K562 (cell line): Measurements from ENCODE around the gene RXFP1. TPM values are rescaled to one million over a fixed set of nuclear protein-coding genes. Genes with fewer than 3 reads are reported as not detected.

Experiments
- ATAC-seq: fragments of 200-7000 bp; cut with Tn5 transposase; 3 replicates; pipeline ENCODE4 v1.9.1; 2020; ENCODE audit warnings: moderate library complexity
- BruUV-seq: library from RNA; stranded (reverse); fragments of 400-500 nt; replicated peaks from 2 replicates; lab custom pipeline; 2021; lab: Mats Ljungman, UMichigan
- CTCF ChIA-PET: fragments of 300-600 bp; formaldehyde crosslinking; extraction: SDS; loops from one replicate; lab custom pipeline; 2021; ENCODE audit warnings: low intra/inter-chr PET ratio; lab: Yijun Ruan, JAX
- POLR2A ChIA-PET: fragments of 300-600, 350-650 bp; sonication (Branson Sonifier 250); formaldehyde crosslinking; extraction: SDS; loops from one replicate; lab custom pipeline; 2021; ENCODE audit warnings: antibody characterized with exemption, inconsistent platforms; lab: Yijun Ruan, JAX
- DNase-seq, 4 experiments: peaks; one replicate each; pipeline versions ENCODE4 v3.0.0 to v3.0.0-alpha.2; 2011 to 2018; ENCODE audit warnings: low spot score in 3 of 4, mixed read lengths in 3 of 4; ENCODE audit errors: extremely low read depth in 1 of 4
- FAIRE-seq: peaks from 2 replicates; lab custom pipeline; 2011; peaks lifted over from hg19 to GRCh38; lab: Jason Lieb, UNC
- H2AFZ ChIP-seq: 2 replicates; pipeline ENCODE4 v1.6.0; 2011; ENCODE audit warnings: low read depth, low read length, control low read depth, inconsistent platforms
- H3K27ac ChIP-seq: fragments of 200-600 bp; 3 replicates; pipeline ENCODE4 v1.8.0; 2011; ENCODE audit warnings: low read depth, mild to moderate bottlenecking, control low read depth, inconsistent platforms, low read length, moderate library complexity, mixed read lengths; ENCODE audit errors: extremely low read depth
- H3K27me3 ChIP-seq, 2 experiments: fragments of 300-600 bp in 1 of 2; 2 replicates in 1 of 2; 3 replicates in 1 of 2; pipeline versions ENCODE4 v1.6.0 to v1.8.0; 2011; ENCODE audit warnings: inconsistent platforms in 2 of 2, low read length in 2 of 2, mild to moderate bottlenecking in 1 of 2, mixed read lengths in 1 of 2, moderate library complexity in 1 of 2; ENCODE audit not compliant: control insufficient read depth in 2 of 2, insufficient read depth in 2 of 2
- H3K36me3 ChIP-seq: fragments of 300-600 bp; 3 replicates; pipeline ENCODE4 v1.8.0; 2011; ENCODE audit warnings: mild to moderate bottlenecking, low read length, inconsistent platforms; ENCODE audit not compliant: control insufficient read depth, insufficient read depth
- H3K4me1 ChIP-seq, 2 experiments: fragments of 200-600 bp in 1 of 2; replicated peaks in 1 of 2; 2 replicates in 1 of 2; 3 replicates in 1 of 2; pipeline versions ENCODE4 v1.5.1 to v1.8.0; 2011; ENCODE audit warnings: inconsistent platforms in 2 of 2, low read length in 2 of 2, mild to moderate bottlenecking in 1 of 2, mixed read lengths in 1 of 2, moderate library complexity in 1 of 2; ENCODE audit not compliant: control insufficient read depth in 2 of 2, insufficient read depth in 2 of 2
- H3K4me2 ChIP-seq: 2 replicates; pipeline ENCODE4 v1.6.1; 2011; ENCODE audit warnings: low read length, control low read depth, inconsistent platforms, mixed read lengths; ENCODE audit not compliant: insufficient read depth
- H3K4me3 ChIP-seq: fragments of 200-600 bp; sonication (generic), shearing (Covaris generic); 2 replicates; pipeline ENCODE4 v1.5.1; 2016; ENCODE audit warnings: control low read depth, inconsistent platforms
- H3K79me2 ChIP-seq: fragments of 200-600 bp; 3 replicates; pipeline ENCODE4 v1.8.0; 2011; ENCODE audit warnings: low read length, inconsistent platforms; ENCODE audit not compliant: control insufficient read depth, insufficient read depth
- H3K9ac ChIP-seq, 2 experiments: 2 replicates each; pipeline versions ENCODE4 v1.6.0 to v1.6.1; 2011; ENCODE audit warnings: low read depth in 2 of 2, low read length in 2 of 2, control low read depth in 1 of 2, inconsistent platforms in 1 of 2, mild to moderate bottlenecking in 1 of 2, mixed read lengths in 1 of 2; ENCODE audit not compliant: insufficient read depth in 1 of 2
- H3K9me1 ChIP-seq: one replicate; pipeline ENCODE4 v1.6.0; 2011; ENCODE audit warnings: inconsistent platforms, mild to moderate bottlenecking, low read length, moderate library complexity; ENCODE audit not compliant: control insufficient read depth, insufficient read depth
- H3K9me3 ChIP-seq: replicated peaks from 2 replicates; pipeline ENCODE4 v1.5.1; 2011; ENCODE audit warnings: low read depth, low read length, inconsistent platforms; ENCODE audit not compliant: control insufficient read depth, insufficient read depth
- H4K20me1 ChIP-seq: replicated peaks from 2 replicates; pipeline ENCODE4 v1.6.1; 2011; ENCODE audit warnings: low read length, inconsistent platforms, mixed read lengths; ENCODE audit not compliant: control insufficient read depth, insufficient read depth
- ARHGAP35 ChIP-seq: fragments of 450-650 bp; IDR thresholded peaks from 2 replicates; pipeline ENCODE4 v1.6.1; 2018; ENCODE audit not compliant: partially characterized antibody
- KLF16 ChIP-seq: IDR thresholded peaks from 2 replicates; pipeline ENCODE4 v1.6.1; 2016; ENCODE audit warnings: antibody characterized with exemption
- SETDB1 ChIP-seq: IDR thresholded peaks from one replicate; pipeline ENCODE4 v1.6.1; 2012; ENCODE audit warnings: low read length, control low read depth, inconsistent platforms
- SMARCB1 ChIP-seq: IDR thresholded peaks from 2 replicates; pipeline ENCODE4 v1.6.1; 2011; ENCODE audit warnings: improper control_type of control experiment, low read depth; ENCODE audit not compliant: insufficient read length
- TCF7L2 ChIP-seq: fragments of 150-350 bp; IDR thresholded peaks from 2 replicates; pipeline ENCODE4 v1.6.1; 2016; ENCODE audit warnings: low read depth, mild to moderate bottlenecking, low read length, moderate library complexity
- ZNF12 ChIP-seq: sonication (generic); formaldehyde crosslinking; IDR thresholded peaks from 2 replicates; pipeline ENCODE4 v1.4.0; 2020; ENCODE audit warnings: mild to moderate bottlenecking, missing genetic modification reagents
- ZNF561 ChIP-seq: fragments of 450-650 bp; formaldehyde crosslinking; conservative IDR thresholded peaks from 2 replicates; pipeline ENCODE4 v1.4.0; 2020; ENCODE audit warnings: mild to moderate bottlenecking, moderate library complexity
- WGBS: fragments of 100-300 bp; shearing (Covaris generic); methylation state at CpG from one replicate; pipeline ENCODE4 v1.1.6; 2016; ENCODE audit warnings: low coverage, mixed read lengths; ENCODE audit not compliant: insufficient coverage; ENCODE audit errors: missing lambda C conversion rate; 5-methylcytosine and 5-hydroxymethylcytosine counted together
- in situ Hi-C: fragments of 300-500 bp; cut with MboI; formaldehyde crosslinking; loops from 4 replicates; pipeline ENCODE4 v1.15.0; 2018; ENCODE audit warnings: inconsistent platforms, mixed read lengths
- intact Hi-C: fragments of 100-400 bp; cut with micrococcal nuclease; formaldehyde crosslinking; loops from 2 replicates; pipeline ENCODE4 v1.14.2; 2022
- polyA plus RNA-seq, 8 experiments: library from polyadenylated mRNA; depleted of rRNA in 4 of 8; stranded (reverse) in 5 of 8; unstranded in 3 of 8; fragments of >200 nt; fragmentation: Nextera tagmentation in 2 of 8; fragmentation: Illumina TruSeq in 1 of 8; extraction: Ambion mirVana in 2 of 8; extraction: Trizol in 1 of 8; gene quantifications; 2 replicates each; pipeline versions ENCODE4 v1.2.1 to v1.2.3, GENCODE V29; 2011 to 2014; ENCODE audit warnings: inconsistent platforms in 1 of 8, missing spikeins in 1 of 8
- total RNA-seq, 7 experiments: library from RNA; depleted of rRNA in 6 of 7; stranded (reverse); fragments of >200 nt in 6 of 7; fragmentation: Illumina TruSeq in 2 of 7; extraction: Trizol in 2 of 7; gene quantifications; 2 replicates each; pipeline versions ENCODE4 v1.2.1 to v1.2.3, GENCODE V29; 2011 to 2021; ENCODE audit warnings: low replicate concordance in 1 of 7
- TF ChIP-seq, protein P1 (sequence below): IDR thresholded peaks from 3 replicates; pipeline ENCODE4 v1.6.1; 2011; ENCODE audit warnings: borderline replicate concordance, mild to moderate bottlenecking; ENCODE audit not compliant: insufficient read length, insufficient read depth
- TF ChIP-seq, protein P2 (sequence below): fragments of 250-450 bp; sonication (Bioruptor Pico); IDR thresholded peaks from 2 replicates; pipeline ENCODE4 v1.5.0; 2022; ENCODE audit warnings: mild to moderate bottlenecking
- TF ChIP-seq, protein P3 (sequence below): fragments of 250-450 bp; sonication (Bioruptor Pico); IDR thresholded peaks from 2 replicates; pipeline ENCODE4 v1.5.0; 2021; ENCODE audit warnings: mild to moderate bottlenecking, borderline replicate concordance

RXFP1 gene
- total and polyA plus RNA-seq, 9 of the 15 experiments (the other 6 are each of a cell fraction or from before 2014, with no cell fraction given), result 0.03 to 0.06 (median 0.04) TPM; not detected in 6

DNA sequence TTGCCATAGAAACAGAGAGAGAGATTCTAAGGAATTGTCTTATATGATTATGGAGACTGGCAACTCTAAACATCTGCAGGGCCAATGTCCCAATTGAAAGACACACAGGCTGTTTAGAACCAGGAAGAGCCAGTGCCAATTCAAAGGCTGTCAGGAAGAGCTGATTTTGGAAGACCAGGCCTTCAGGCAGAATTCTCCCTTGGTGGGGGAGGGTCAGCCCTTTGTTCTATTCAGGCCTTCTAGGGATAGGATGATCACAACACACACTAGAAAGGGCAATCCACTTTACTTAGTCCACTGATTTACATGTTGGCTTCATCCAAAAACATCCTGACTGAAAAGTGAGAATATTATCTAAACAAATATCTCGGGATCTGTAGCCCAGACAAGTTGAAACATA, 134.8 kb downstream of the RXFP1 start (continued):
- TF ChIP-seq, protein P1, sequence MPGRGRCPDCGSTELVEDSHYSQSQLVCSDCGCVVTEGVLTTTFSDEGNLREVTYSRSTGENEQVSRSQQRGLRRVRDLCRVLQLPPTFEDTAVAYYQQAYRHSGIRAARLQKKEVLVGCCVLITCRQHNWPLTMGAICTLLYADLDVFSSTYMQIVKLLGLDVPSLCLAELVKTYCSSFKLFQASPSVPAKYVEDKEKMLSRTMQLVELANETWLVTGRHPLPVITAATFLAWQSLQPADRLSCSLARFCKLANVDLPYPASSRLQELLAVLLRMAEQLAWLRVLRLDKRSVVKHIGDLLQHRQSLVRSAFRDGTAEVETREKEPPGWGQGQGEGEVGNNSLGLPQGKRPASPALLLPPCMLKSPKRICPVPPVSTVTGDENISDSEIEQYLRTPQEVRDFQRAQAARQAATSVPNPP, result no peak
- TF ChIP-seq ZNF12 (CRISPR knock-in tag), result no peak
- TF ChIP-seq ARHGAP35, result no peak
- TF ChIP-seq SETDB1, result no peak
- TF ChIP-seq, all 486 proteins: peak for 0

GRCh38 chr4:158657291-158657690, 135.6 kb downstream of the RXFP1 start:
- Histone ChIP-seq H3K4me2 (no peak overlapping the region), H3K36me3 (no peaks in the 10 kb centered on the region), H3K4me3 (no peak overlapping the region), H4K20me1 (no peaks in the 10 kb centered on the region), H3K9me1 (no peaks in the 10 kb centered on the region), H3K4me1 (peaks cover 0 to 5% of the 10 kb centered on the region in 2 experiments; a peak in 2 of 5 replicates), H3K27ac (no peak overlapping the region), H3K9me3 (no peaks in the 10 kb centered on the region), H2AFZ (no peak overlapping the region), H3K27me3 (no peaks in the 10 kb centered on the region), H3K79me2 (no peaks in the 10 kb centered on the region), H3K9ac (no peak overlapping the region; a peak in 1 of 4 replicates)
- whole genome bisulfite sequencing, result 30% methylated on average over 6 of the region's 11 CpGs
- no peak for FAIRE-seq
- intact Hi-C loops, result no loop called here
- ChIA-PET POLR2A (interaction anchor here (0.9 to 1.8 kb wide), 2 partner anchors 10 to 12 kb away, joined by 3 to 7 read pairs; no protein-coding TSS in a partner anchor), CTCF (no interaction called here)
- no peak for DNase-seq
- in situ Hi-C loops, result no loop called here
- BruUV-seq, result no TSS peak
- no peak; the same call in 1 of the 3 replicates for ATAC-seq
- TF ChIP-seq, protein P2, sequence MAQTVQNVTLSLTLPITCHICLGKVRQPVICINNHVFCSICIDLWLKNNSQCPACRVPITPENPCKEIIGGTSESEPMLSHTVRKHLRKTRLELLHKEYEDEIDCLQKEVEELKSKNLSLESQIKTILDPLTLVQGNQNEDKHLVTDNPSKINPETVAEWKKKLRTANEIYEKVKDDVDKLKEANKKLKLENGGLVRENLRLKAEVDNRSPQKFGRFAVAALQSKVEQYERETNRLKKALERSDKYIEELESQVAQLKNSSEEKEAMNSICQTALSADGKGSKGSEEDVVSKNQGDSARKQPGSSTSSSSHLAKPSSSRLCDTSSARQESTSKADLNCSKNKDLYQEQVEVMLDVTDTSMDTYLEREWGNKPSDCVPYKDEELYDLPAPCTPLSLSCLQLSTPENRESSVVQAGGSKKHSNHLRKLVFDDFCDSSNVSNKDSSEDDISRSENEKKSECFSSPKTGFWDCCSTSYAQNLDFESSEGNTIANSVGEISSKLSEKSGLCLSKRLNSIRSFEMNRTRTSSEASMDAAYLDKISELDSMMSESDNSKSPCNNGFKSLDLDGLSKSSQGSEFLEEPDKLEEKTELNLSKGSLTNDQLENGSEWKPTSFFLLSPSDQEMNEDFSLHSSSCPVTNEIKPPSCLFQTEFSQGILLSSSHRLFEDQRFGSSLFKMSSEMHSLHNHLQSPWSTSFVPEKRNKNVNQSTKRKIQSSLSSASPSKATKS (CRISPR knock-in tag), result no peak
- no peak for TF ChIP-seq KLF16
- no peak for TF ChIP-seq SMARCB1
- TF ChIP-seq ZNF561, result no peak
- TF ChIP-seq, protein P3, sequence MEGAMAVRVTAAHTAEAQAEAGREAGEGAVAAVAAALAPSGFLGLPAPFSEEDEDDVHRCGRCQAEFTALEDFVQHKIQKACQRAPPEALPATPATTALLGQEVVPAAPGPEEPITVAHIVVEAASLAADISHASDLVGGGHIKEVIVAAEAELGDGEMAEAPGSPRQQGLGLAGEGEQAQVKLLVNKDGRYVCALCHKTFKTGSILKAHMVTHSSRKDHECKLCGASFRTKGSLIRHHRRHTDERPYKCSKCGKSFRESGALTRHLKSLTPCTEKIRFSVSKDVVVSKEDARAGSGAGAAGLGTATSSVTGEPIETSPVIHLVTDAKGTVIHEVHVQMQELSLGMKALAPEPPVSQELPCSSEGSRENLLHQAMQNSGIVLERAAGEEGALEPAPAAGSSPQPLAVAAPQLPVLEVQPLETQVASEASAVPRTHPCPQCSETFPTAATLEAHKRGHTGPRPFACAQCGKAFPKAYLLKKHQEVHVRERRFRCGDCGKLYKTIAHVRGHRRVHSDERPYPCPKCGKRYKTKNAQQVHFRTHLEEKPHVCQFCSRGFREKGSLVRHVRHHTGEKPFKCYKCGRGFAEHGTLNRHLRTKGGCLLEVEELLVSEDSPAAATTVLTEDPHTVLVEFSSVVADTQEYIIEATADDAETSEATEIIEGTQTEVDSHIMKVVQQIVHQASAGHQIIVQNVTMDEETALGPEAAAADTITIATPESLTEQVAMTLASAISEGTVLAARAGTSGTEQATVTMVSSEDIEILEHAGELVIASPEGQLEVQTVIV, result no peak
- no peak for TF ChIP-seq TCF7L2
